Measurements from ENCODE around the gene ABCC6. TPM values are rescaled to one million over a fixed set of nuclear protein-coding genes. Genes with fewer than 3 reads are reported as not detected.

Gene ABCC6
- total RNA-seq, 6 experiments from 2014 or later: 0.18 TPM; not detected in 5

DNA sequence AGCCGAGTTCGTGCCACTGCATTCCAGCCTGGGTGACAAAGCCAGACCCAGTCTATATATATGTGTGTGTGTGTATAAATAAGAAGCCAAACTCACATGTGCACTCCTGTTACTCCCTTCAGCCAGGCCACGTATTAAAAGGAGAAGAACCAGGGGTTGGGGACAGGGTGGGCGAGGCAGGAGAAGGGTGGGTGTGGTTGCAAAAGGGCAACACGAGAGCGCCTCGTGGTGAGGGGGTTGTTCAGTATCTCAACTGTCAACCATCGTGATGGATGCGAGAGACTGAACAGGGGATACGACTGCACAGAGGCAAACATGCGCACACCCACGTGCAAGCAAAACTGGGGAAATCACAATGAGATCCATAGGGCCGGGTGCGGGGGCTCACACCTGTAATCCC lies 54.9 kb downstream of the ABCC6 start:
- no peaks in the 10 kb centered on the region for H3K4me1 Mint-ChIP-seq (ENCODE audit: low read depth)
- H3K4me3 Mint-ChIP-seq: no peak overlapping the region
- H3K36me3 Mint-ChIP-seq (ENCODE audit: low read depth): no peaks in the 10 kb centered on the region
- TF ChIP-seq, protein P1, sequence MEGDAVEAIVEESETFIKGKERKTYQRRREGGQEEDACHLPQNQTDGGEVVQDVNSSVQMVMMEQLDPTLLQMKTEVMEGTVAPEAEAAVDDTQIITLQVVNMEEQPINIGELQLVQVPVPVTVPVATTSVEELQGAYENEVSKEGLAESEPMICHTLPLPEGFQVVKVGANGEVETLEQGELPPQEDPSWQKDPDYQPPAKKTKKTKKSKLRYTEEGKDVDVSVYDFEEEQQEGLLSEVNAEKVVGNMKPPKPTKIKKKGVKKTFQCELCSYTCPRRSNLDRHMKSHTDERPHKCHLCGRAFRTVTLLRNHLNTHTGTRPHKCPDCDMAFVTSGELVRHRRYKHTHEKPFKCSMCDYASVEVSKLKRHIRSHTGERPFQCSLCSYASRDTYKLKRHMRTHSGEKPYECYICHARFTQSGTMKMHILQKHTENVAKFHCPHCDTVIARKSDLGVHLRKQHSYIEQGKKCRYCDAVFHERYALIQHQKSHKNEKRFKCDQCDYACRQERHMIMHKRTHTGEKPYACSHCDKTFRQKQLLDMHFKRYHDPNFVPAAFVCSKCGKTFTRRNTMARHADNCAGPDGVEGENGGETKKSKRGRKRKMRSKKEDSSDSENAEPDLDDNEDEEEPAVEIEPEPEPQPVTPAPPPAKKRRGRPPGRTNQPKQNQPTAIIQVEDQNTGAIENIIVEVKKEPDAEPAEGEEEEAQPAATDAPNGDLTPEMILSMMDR (IDR thresholded peaks at IDR 0.05): no peak
- DNase-seq: no peak
- no peak overlapping the region for H3K27ac Mint-ChIP-seq
- no peaks in the 10 kb centered on the region for H3K9me3 Mint-ChIP-seq
- H3K27me3 Mint-ChIP-seq (ENCODE audit: insufficient read depth): peaks cover 4% of the 10 kb centered on the region

DNA sequence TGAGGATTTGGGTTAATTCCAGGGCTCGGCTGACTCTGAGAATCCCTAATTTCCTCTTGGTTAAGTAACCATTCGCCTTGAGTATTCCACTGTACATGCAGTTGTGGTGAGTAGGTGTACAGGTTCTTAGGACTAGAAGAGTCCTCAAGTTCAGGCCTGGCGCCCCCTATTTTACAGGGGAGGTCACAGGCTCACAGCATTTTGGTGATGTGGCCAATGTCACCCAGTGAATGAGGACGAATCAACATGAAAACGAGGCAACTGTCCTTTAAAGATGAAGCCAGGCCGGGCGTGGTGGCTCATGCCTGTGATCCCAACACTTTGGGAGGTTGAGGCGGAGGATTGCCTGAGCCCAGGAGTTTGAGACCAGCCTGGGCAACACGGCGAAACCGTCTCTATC lies 55.4 kb downstream of the ABCC6 start:
- TF ChIP-seq, protein P1 (IDR thresholded peaks at IDR 0.05): no peak; the same call in 1 of the 2 replicates

DNA sequence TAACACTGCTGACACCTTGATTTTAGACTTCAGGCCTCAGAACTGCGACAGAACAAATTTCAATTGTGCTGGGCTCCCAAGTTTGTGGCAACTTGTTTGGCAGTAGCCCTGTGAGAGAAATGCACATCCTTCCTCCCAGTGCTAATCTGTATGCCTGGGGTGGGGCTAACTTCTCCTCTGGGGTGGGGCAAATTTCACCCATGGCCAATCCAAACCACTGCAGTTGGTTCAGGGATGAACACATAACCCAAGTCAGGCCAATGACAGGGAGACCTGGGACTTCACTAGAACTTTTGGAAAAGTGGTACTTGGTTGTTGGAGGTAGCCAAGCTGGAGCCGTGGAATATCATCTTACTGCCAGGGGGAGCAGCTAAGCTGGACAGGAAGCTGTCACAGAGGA lies 56.3 kb downstream of the ABCC6 start:
- Mint-ChIP-seq H3K36me3 (ENCODE audit: low read depth) (no peaks in the 10 kb centered on the region), H3K27me3 (ENCODE audit: insufficient read depth) (peaks cover 6% of the 10 kb centered on the region), H3K27ac (no peak overlapping the region), H3K4me1 (ENCODE audit: low read depth) (no peaks in the 10 kb centered on the region), H3K9me3 (no peaks in the 10 kb centered on the region), H3K4me3 (no peak overlapping the region)
- TF ChIP-seq, protein P1 (IDR thresholded peaks at IDR 0.05): no peak
- no peak for DNase-seq

More for the DNA sequence above, 55.4 kb downstream of the ABCC6 start:
- DNase-seq: no peak
- Mint-ChIP-seq H3K9me3 (no peaks in the 10 kb centered on the region), H3K4me3 (no peak overlapping the region), H3K4me1 (ENCODE audit: low read depth) (no peaks in the 10 kb centered on the region), H3K27ac (no peak overlapping the region), H3K27me3 (ENCODE audit: insufficient read depth) (peaks cover 4% of the 10 kb centered on the region), H3K36me3 (ENCODE audit: low read depth) (no peaks in the 10 kb centered on the region)

DNA sequence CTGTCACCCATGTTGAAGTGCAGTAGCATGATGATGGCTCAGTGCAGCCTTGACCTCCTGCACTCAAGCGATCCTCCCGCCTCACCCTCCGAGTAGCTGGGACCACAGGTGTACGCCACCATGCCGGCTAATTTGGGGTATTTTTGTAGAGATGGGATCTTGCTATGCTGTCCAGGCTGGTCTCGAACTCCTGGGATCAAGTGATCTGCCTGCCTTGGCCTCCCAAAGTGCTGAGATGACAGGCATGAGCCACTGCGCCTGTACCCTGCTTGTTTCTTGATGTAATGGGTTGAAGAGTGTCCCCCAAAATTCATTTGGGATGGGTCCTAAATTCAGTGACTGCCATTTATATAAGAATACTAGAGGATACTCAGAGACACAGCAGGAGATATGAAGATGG lies 57.2 kb downstream of the ABCC6 start:
- TF ChIP-seq, protein P1 (IDR thresholded peaks at IDR 0.05): no peak
- Mint-ChIP-seq H3K27me3 (ENCODE audit: insufficient read depth) (peaks cover 9% of the 10 kb centered on the region), H3K36me3 (ENCODE audit: low read depth) (no peaks in the 10 kb centered on the region), H3K9me3 (no peaks in the 10 kb centered on the region), H3K4me1 (ENCODE audit: low read depth) (no peaks in the 10 kb centered on the region), H3K27ac (no peak overlapping the region), H3K4me3 (no peak overlapping the region)
- DNase-seq: no peak

DNA sequence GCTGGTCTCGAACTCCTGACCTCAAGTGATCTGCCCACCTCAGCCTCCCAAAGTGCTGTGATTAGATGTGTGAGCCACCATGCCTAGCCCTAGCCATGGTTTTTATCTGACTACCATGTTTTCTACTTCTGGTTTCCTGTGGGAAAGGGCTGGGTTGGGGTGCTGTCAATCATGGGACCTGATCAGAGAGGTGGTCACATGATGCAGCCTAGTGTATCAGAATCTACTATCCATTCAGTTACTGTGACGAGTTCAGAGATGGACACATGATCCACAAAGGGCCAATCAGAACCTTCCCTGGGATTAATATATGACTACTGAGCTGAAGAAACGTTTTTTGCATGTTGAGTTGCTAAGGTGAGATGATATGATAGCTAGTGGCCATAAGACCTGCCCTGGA lies 59.1 kb downstream of the ABCC6 start:
- TF ChIP-seq, protein P1 (IDR thresholded peaks at IDR 0.05): no peak
- H3K27ac Mint-ChIP-seq: no peak overlapping the region
- no peaks in the 10 kb centered on the region; the same call in 1 of the 2 replicates for H3K9me3 Mint-ChIP-seq
- no peak overlapping the region for H3K4me3 Mint-ChIP-seq
- H3K27me3 Mint-ChIP-seq (ENCODE audit: insufficient read depth): peaks cover 11% of the 10 kb centered on the region
- H3K4me1 Mint-ChIP-seq (ENCODE audit: low read depth): no peaks in the 10 kb centered on the region
- no peaks in the 10 kb centered on the region for H3K36me3 Mint-ChIP-seq (ENCODE audit: low read depth)
- no peak for DNase-seq

DNA sequence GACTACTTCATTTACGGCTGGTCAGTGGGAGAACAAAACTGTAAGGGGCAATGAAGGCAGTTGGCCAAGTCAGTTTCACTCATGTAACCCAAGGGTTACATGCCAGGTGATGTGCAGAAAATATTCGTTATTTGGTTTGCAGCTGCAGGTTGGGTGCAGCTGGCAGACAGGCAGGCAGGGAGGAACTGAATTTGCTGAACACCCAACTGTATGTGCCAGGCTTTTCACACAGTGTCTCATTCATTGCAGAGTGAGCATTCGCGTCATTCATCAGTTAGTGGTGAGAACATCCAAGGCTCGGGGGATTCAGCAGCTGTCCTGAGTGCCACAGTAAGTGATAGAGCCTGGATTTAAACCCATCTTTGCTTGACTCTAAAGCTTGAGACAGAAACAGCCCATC lies 59.7 kb downstream of the ABCC6 start:
- H3K4me3 Mint-ChIP-seq: no peak overlapping the region
- H3K4me1 Mint-ChIP-seq (ENCODE audit: low read depth): no peaks in the 10 kb centered on the region
- peaks cover 13% of the 10 kb centered on the region for H3K27me3 Mint-ChIP-seq (ENCODE audit: insufficient read depth)
- H3K36me3 Mint-ChIP-seq (ENCODE audit: low read depth): no peaks in the 10 kb centered on the region
- H3K27ac Mint-ChIP-seq: no peak overlapping the region
- DNase-seq: no peak
- TF ChIP-seq, protein P1 (IDR thresholded peaks at IDR 0.05): no peak
- no peaks in the 10 kb centered on the region; the same call in 1 of the 2 replicates for H3K9me3 Mint-ChIP-seq
